Activated CD8-positive, alpha-beta memory T cell treated with anti-CD3 and anti-CD28 coated beads, Interleukin-2, amount 50 U/mL, for 24 hours (primary cell): ENCODE results near the gene RPH3AL.

Source experiments
- DNase-seq: peaks from one replicate; pipeline ENCODE4 v3.0.0-alpha.2; 2020; ENCODE audit errors: extremely low read depth

The RPH3AL gene

GRCh38 chr17:336110-337021, 16.2 kb downstream of the RPH3AL start:
- no peak for DNase-seq

- no peak for DNase-seq
Observed at GRCh38 chr17:335691-336090, 16.9 kb downstream of the RPH3AL start.

- DNase-seq, result no peak
Observed at GRCh38 chr17:334974-335481, 17.6 kb downstream of the RPH3AL start.

- DNase-seq, result no peak
Observed at GRCh38 chr17:333626-334396, 18.8 kb downstream of the RPH3AL start.

GRCh38 chr17:332558-333322, 19.9 kb downstream of the RPH3AL start:
- DNase-seq, result no peak

- no peak for DNase-seq
Observed at GRCh38 chr17:332023-332422, 20.6 kb downstream of the RPH3AL start.

- no peak for DNase-seq
Observed at GRCh38 chr17:330993-331701, 21.5 kb downstream of the RPH3AL start.

GRCh38 chr17:329784-330420, 22.7 kb downstream of the RPH3AL start:
- no peak for DNase-seq

- no peak for DNase-seq
Observed at GRCh38 chr17:327971-328370, 24.6 kb downstream of the RPH3AL start.

- no peak for DNase-seq
Observed at GRCh38 chr17:327296-327695, 25.3 kb downstream of the RPH3AL start.

- no peak for DNase-seq
Observed at GRCh38 chr17:326010-326621, 26.5 kb downstream of the RPH3AL start.

GRCh38 chr17:325270-326009, 27.2 kb downstream of the RPH3AL start:
- DNase-seq, result no peak

- no peak for DNase-seq
Observed at GRCh38 chr17:323721-324571, 28.7 kb downstream of the RPH3AL start.

- DNase-seq, result no peak
Observed at GRCh38 chr17:323181-323580, 29.4 kb downstream of the RPH3AL start.

GRCh38 chr17:322006-322780, 30.4 kb downstream of the RPH3AL start:
- DNase-seq, result no peak

- no peak for DNase-seq
Observed at GRCh38 chr17:321386-321941, 31.1 kb downstream of the RPH3AL start.

GRCh38 chr17:320809-321385, 31.7 kb downstream of the RPH3AL start:
- no peak for DNase-seq
